ENCODE data around the gene KCNT2. TPM values are rescaled to one million over a fixed set of nuclear protein-coding genes. Genes with fewer than 3 reads are reported as not detected.

Gene KCNT2
- total RNA-seq, 2 experiments from 2014 or later: not detected

DNA sequence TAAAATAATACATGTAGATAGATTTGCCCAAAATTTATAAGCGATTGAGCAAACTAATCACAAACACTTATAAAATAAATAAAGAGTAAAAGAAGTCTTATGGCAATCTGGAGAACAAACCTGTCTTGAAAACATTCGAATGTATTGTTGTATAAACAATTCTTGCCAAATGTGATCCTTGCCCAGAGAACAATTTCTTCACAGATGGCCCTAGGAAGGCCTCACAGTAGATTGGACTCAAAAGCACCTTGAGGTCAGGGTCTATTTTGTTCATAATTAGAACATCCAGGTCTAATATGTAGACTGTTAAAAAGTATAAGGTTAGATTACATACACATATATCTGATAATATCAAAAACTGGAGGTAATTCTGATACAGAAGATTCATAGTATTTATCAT, 202.4 kb downstream of the KCNT2 start:
- ChIA-PET CTCF (ENCODE audit: unreplicated experiment) (no interaction called here), POLR2A (no interaction called here)
- no peaks in the 10 kb centered on the region for H3K9me2 ChIP-seq (ENCODE audit: insufficient read depth, low read length)
- no peaks in the 10 kb centered on the region for H3K4me1 ChIP-seq (ENCODE audit: insufficient read depth, low read length, poor library complexity, severe bottlenecking)
- TF ChIP-seq CTCF (conservative IDR thresholded peaks at IDR 0.05; ENCODE audit: low read length): no peak
- TF ChIP-seq EZH2phosphoT487 (IDR thresholded peaks at IDR 0.05; ENCODE audit: borderline replicate concordance, low read depth, low read length): no peak
- intact Hi-C loops (cut with micrococcal nuclease; ENCODE audit: unreplicated experiment): no loop called here
- no peaks in the 10 kb centered on the region for H3K79me2 ChIP-seq (ENCODE audit: insufficient read depth, low read depth, low read length)
- no peak for DNase-seq (ENCODE audit: low spot score)
- no TSS peak for BruUV-seq (replicated peaks)
- H3K4me3 ChIP-seq (ENCODE audit: low read depth, low read length, poor library complexity, severe bottlenecking): no peak overlapping the region
- H4K20me1 ChIP-seq (ENCODE audit: insufficient read depth, low read length): no peaks in the 10 kb centered on the region
- no peak overlapping the region for H2AFZ ChIP-seq (ENCODE audit: low read length)
- no peaks in the 10 kb centered on the region for H3K36me3 ChIP-seq (ENCODE audit: insufficient read depth, low read length)
- no peak overlapping the region for H3K4me2 ChIP-seq (ENCODE audit: low read length)
- no peaks in the 10 kb centered on the region for H3K9me3 ChIP-seq (ENCODE audit: low read length)
- H3K27ac ChIP-seq (ENCODE audit: low read depth, low read length, poor library complexity, severe bottlenecking): no peak overlapping the region

DNA sequence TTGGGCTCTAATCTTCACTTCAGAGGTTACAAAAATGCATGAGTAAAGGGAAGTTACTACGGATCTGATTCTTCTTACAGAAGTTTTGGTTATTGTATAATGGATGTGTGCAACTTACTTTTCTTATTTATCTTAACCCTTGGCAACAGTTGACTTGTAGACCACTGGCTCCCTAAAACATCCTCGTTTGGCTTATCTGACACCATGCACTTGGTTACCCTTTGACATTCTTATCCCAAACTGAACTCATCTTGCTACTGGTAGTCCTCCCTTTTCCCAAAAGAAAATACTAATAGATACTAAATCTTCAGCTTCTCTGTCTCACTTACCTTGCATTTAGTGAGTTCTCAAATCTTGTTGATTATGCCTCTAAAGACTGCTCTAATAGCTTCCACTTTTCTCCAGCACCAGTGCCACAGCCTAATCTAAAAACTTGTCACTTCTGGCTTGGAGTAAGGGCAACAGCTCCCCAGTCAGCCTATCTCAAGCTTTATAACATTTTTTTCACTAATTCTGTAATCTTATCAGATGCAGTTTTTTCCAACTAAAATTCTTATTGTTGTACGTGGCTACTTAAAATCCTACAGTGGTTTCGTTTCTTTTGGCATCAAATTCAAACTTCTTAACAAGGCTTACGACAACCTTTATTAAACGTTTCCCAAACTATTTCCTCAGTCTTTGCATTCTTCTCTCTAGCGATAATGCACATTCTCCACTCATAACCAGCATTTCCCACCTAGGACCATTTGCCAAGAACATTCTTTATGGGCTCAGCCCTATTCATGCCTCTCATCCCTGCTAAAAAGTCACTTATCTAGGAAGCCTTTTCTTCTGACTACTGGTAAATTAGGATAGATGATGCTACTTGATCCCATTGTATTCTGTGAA, 204.2 kb downstream of the KCNT2 start:
- CTCF ChIA-PET (ENCODE audit: unreplicated experiment): no interaction called here
- BruUV-seq (replicated peaks): no TSS peak

More for the DNA sequence above, 204.2 kb downstream of the KCNT2 start:
- H3K36me3 ChIP-seq (ENCODE audit: insufficient read depth, low read length): no peaks in the 10 kb centered on the region
- no peak overlapping the region for H3K4me3 ChIP-seq (ENCODE audit: low read depth, low read length, poor library complexity, severe bottlenecking)
- no peak for DNase-seq (ENCODE audit: low spot score)
- H2AFZ ChIP-seq (ENCODE audit: low read length): no peak overlapping the region
- TF ChIP-seq CTCF (conservative IDR thresholded peaks at IDR 0.05; ENCODE audit: low read length) (no peak), EZH2phosphoT487 (IDR thresholded peaks at IDR 0.05; ENCODE audit: borderline replicate concordance, low read depth, low read length) (no peak)
- H3K4me1 ChIP-seq (ENCODE audit: insufficient read depth, low read length, poor library complexity, severe bottlenecking): no peaks in the 10 kb centered on the region
- intact Hi-C loops (cut with micrococcal nuclease; ENCODE audit: unreplicated experiment): no loop called here
- H4K20me1 ChIP-seq (ENCODE audit: insufficient read depth, low read length): no peaks in the 10 kb centered on the region
- no peak overlapping the region for H3K4me2 ChIP-seq (ENCODE audit: low read length)
- H3K27ac ChIP-seq (ENCODE audit: low read depth, low read length, poor library complexity, severe bottlenecking): no peak overlapping the region
- POLR2A ChIA-PET: no interaction called here
- H3K9me3 ChIP-seq (ENCODE audit: low read length): no peaks in the 10 kb centered on the region
- no peaks in the 10 kb centered on the region for H3K9me2 ChIP-seq (ENCODE audit: insufficient read depth, low read length)
- H3K79me2 ChIP-seq (ENCODE audit: insufficient read depth, low read depth, low read length): no peaks in the 10 kb centered on the region
